ENCODE data around the gene PRKAA2.

Gene PRKAA2

DNA sequence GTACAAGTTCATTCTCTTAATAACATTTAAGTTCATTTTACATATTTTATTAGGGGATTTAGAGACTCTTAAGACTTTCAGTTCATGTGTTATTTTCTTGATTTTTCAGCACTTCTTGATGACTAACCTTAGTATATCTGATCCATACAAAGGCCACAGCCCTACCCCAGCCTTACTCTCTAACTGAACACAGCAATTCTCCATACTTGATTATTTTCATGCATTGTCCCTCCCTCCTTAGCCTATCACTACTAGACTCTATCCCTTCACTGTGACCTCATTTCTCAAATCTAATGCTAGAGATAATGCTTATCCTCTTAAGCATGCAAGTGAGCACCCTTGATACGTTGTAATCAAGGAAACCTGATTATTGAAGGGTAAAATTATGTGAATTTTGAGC, 15.2 kb downstream of the PRKAA2 start:
- no peak for DNase-seq
- H3K27me3 ChIP-seq = no peaks in the 10 kb centered on the region
- no peaks in the 10 kb centered on the region for H3K4me1 ChIP-seq
- H3K4me3 ChIP-seq = no peak overlapping the region
- H3K27ac ChIP-seq = no peak overlapping the region
- H3K36me3 ChIP-seq = peaks cover 0 to 8% (median 0%) of the 10 kb centered on the region in 3 donors
- intact Hi-C loops (cut with DNase I; ENCODE audit: low total_unique reads) = no loop called here
- peaks cover 0 to 7% (median 0%) of the 10 kb centered on the region in 3 donors for H3K9me3 ChIP-seq
- TF ChIP-seq CTCF (IDR thresholded peaks at IDR 0.05) = no peak

GRCh38 chr1:56663846-56664245, 18.7 kb downstream of the PRKAA2 start:
- intact Hi-C loops (cut with DNase I; ENCODE audit: low total_unique reads) = no loop called here
- Histone ChIP-seq H3K4me3 (no peak overlapping the region), H3K27ac (no peak overlapping the region), H3K4me1 (no peaks in the 10 kb centered on the region), H3K9me3 (no peaks in the 10 kb centered on the region), H3K36me3 (no peaks in the 10 kb centered on the region), H3K27me3 (no peaks in the 10 kb centered on the region)
- TF ChIP-seq CTCF (IDR thresholded peaks at IDR 0.05) = no peak
- no peak for DNase-seq

- TF ChIP-seq CTCF (IDR thresholded peaks at IDR 0.05) = no peak
- Histone ChIP-seq H3K36me3 (no peaks in the 10 kb centered on the region), H3K9me3 (no peaks in the 10 kb centered on the region), H3K27ac (no peak overlapping the region), H3K27me3 (no peaks in the 10 kb centered on the region), H3K4me3 (no peak overlapping the region), H3K4me1 (no peaks in the 10 kb centered on the region)
- no peak for DNase-seq
- intact Hi-C loops (cut with DNase I; ENCODE audit: low total_unique reads) = no loop called here
Observed at GRCh38 chr1:56665384-56665783, 20.3 kb downstream of the PRKAA2 start.

- intact Hi-C loops (cut with DNase I; ENCODE audit: low total_unique reads) = no loop called here
- DNase-seq = no peak
- no peak for TF ChIP-seq CTCF (IDR thresholded peaks at IDR 0.05)
- Histone ChIP-seq H3K36me3 (no peaks in the 10 kb centered on the region), H3K4me3 (no peak overlapping the region), H3K27me3 (no peaks in the 10 kb centered on the region), H3K27ac (no peak overlapping the region), H3K9me3 (no peaks in the 10 kb centered on the region), H3K4me1 (no peaks in the 10 kb centered on the region)
Observed at GRCh38 chr1:56666112-56666608, 21.0 kb downstream of the PRKAA2 start.

- no peaks in the 10 kb centered on the region for H3K4me1 ChIP-seq
- no peak for DNase-seq
- no peaks in the 10 kb centered on the region for H3K9me3 ChIP-seq
- H3K4me3 ChIP-seq = no peak overlapping the region
- intact Hi-C loops (cut with DNase I; ENCODE audit: low total_unique reads) = no loop called here
- no peak overlapping the region for H3K27ac ChIP-seq
- no peak for TF ChIP-seq CTCF (IDR thresholded peaks at IDR 0.05)
- no peaks in the 10 kb centered on the region for H3K36me3 ChIP-seq
- H3K27me3 ChIP-seq = no peaks in the 10 kb centered on the region
Observed at GRCh38 chr1:56670350-56670749, 25.2 kb downstream of the PRKAA2 start.

GRCh38 chr1:56671085-56671484, 26.0 kb downstream of the PRKAA2 start:
- intact Hi-C loops (cut with DNase I; ENCODE audit: low total_unique reads) = no loop called here
- TF ChIP-seq CTCF (IDR thresholded peaks at IDR 0.05) = no peak
- no peaks in the 10 kb centered on the region for H3K4me1 ChIP-seq

More at GRCh38 chr1:56671085-56671484, 26.0 kb downstream of the PRKAA2 start:
- Histone ChIP-seq H3K9me3 (no peaks in the 10 kb centered on the region), H3K27ac (no peak overlapping the region), H3K36me3 (no peaks in the 10 kb centered on the region), H3K4me3 (no peak overlapping the region), H3K27me3 (no peaks in the 10 kb centered on the region)
- no peak for DNase-seq
